GM21360 (cell line): ENCODE measurements around the gene JUN.

Experiments used
- ATAC-seq: cut with Tn5 transposase; IDR thresholded peaks from one replicate; pipeline ENCODE4 v1.9.1; 2021; ENCODE audit warnings: mild to moderate bottlenecking, moderate library complexity; ENCODE audit not compliant: unreplicated experiment

JUN gene

GRCh38 chr1:58783993-58784757 lies at the start of gene JUN:
Gene JUN, minus strand, starts transcription at chr1:58784047. Its CDS starts 977 bp downstream, at chr1:58783070.
- ATAC-seq: peak; percentile 79

DNA sequence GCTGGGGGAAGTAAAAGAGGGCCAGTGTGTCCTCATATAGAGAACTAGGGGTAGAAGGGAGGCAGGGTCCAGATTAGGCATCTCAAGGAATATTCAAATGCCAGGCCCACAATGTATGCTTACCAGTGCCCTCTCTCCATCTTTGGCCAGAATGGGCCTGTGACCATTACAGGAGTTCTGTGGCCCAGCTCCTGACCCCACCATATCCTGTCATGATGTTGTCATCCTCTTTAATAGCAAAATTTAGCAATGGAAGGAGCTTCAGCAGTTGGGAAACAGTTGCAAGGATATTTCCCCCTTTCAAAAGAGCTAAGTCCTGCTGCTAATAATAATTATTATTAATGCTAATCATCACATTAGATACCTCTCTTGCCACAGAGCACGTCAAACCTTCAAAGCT lies 49.3 kb upstream of the JUN start:
- no peak for ATAC-seq

GRCh38 chr1:58830291-58830690 lies 46.4 kb upstream of the JUN start:
- no peak for ATAC-seq

- ATAC-seq: no peak
Measured at GRCh38 chr1:58829866-58830265, 46.0 kb upstream of the JUN start.

DNA sequence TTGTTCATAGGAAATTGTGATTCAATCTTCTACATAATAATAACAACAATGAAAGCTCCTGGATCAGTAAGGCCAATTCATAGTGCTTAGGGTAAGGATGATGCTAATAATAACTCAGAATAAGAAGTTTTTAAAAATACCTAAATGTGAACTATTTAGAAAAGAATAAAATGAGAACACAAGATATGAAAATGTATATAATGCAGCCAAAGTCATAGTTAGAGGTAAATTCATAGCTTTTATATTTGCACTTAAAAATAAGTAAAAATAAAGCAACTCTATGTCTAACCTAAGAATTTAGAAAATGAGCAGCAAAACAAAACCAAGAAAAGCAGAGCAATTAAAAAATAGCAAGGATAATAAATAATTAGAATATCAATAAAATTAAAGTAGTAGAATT lies 43.5 kb upstream of the JUN start:
- ATAC-seq: no peak

DNA sequence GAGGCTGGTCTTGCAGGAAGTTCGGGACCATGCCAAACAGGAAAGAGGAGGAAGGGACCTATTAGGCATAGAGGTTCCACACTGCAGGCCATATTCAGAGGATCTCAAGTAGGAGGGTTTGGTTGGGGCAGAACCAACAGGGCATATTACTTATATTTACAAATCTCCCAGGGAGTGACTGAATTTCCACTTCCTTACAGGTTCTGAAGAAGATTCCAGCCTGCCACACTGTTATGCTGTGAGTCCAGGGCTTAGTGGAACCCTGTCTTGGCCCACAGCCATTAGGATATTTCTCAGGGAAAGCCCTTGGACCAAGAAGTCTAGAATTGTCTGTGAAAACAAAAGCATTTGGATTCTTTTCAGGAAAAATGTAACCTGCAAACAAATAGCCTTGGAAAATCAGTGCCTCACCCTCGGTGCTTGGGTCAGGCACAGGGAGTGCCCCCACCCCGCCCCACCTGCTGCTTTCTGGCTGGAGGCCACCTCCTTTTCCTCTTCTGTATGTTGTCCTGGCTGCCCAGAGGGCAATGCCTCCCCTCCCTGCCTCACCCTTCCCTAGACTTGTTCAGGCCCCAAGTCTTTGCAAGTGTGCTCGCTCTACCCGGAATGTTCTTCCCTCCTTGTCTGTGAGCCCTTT lies 41.0 kb upstream of the JUN start:
- no peak for ATAC-seq

GRCh38 chr1:58823481-58824010 lies 39.7 kb upstream of the JUN start:
- ATAC-seq: no peak

DNA sequence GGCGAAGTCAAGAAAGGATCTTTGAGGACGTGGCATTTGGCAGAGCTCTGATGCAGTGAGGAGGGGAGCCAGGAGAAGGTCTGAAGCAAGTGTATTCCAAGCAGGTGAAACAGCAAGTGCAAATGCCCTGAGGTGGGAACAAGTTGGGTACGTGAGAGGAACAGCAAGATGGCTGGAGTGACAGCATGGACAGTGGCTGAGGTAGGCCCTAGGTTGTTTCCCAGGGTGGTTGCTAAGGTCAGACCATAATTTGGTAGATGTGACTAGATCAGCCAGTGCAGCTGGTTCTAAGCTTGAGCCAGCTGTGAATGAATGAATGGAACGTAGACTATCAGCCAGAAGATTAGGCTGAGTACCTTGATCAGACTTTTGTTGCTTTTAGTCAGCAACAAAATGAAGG lies 37.5 kb upstream of the JUN start:
- ATAC-seq: no peak

- no peak for ATAC-seq
Measured at GRCh38 chr1:58818976-58819375, 35.1 kb upstream of the JUN start.

GRCh38 chr1:58818075-58818474 lies 34.2 kb upstream of the JUN start:
- no peak for ATAC-seq

DNA sequence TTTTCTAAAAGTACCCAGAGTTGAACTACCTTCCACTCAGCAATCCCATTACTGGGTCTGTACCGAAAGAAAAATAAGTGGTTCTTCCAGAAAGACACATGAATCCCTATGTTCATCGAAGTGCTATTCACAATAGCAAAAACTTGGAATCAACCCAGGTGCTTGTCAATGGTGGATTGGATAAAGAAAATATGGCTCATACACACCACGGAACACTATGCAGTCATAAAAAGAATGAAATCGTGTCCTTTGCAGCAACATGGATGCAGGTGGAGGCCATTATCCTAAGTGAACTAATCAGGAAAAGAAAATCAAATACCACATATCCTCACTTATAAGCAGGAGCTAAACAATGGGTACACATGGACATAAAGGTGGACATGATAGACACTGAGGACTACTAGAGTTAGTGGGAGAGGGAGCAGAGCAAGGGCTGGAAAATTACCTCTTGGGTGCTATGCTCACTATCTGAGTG lies 32.9 kb upstream of the JUN start:
- no peak for ATAC-seq

DNA sequence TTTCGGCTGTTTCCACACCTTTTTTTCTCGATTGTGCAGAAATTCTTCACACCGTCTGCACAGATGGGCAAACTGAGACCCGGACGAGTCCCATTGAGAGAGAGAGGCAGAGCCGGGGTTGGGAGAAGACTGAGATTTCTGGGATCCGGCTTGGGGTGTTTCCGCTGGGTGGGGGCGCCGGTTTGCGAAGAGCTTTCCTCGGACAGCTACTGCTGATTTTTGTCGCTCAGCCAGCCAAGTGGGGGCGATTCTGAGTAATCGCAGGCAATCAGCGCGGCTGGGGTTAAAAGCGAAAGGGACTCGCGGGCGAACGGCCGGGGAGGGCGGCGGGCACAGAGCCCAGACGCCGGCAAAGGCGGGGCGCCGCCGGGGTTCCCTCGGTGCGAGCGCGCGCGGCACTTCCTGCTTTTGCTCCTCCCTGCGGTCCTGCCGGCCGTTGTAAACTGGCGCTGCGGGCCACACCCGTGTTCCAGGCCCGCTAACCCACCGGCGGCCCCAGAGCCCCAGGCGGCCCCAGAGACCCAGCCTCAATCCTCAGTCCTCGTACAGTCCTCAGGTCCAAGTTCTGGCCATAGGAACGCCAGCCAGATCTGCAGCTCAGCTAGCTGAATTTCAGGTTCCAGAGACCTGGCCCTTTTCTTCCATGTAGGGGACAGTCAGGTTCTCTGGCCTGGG lies 32.4 kb upstream of the JUN start:
- ATAC-seq: peak; percentile 81

DNA sequence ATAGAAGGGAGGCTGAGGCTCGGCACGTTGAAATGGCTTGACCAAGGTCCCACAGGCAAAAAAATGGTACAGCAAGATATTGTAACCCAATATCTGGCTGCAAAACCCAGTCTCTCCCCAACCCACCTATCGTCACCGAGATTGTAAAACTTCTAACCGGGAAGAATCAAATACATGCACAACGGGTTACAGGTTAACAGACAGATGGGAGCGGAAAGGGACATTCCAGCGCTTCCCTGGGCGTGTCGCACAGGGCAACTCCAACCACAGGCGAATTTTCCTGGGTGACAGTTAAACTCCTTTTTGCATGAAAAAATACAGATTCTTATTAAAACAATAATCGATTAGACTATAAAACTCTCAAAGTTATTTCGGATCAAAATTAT lies 31.8 kb upstream of the JUN start:
- peak; percentile 5 for ATAC-seq

- ATAC-seq: peak; percentile 71
Measured at GRCh38 chr1:58815069-58815685, 31.3 kb upstream of the JUN start.

- ATAC-seq: no peak
Measured at GRCh38 chr1:58814251-58815068, 30.6 kb upstream of the JUN start.

GRCh38 chr1:58813801-58814200 lies 30.0 kb upstream of the JUN start:
- ATAC-seq: no peak

GRCh38 chr1:58813361-58813760 lies 29.5 kb upstream of the JUN start:
- ATAC-seq: no peak

DNA sequence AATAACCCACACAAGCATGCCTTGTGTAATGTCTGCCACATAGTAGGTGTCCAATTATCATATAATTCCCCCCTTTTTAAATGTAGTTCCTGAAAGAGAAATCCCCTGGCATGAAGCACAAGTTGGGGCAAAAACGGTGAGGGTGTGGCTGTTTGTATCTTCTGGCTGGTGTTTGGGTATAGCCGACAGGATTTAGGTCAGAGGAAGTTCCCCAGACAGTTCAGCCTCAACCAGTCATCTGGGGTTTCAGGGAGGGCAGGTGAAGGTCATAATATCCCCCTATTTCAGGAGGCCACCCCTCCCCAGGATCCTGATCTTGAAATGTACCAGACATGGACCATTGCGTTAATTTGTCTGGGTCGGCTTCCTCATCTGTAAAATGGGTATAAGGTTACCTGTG lies 29.1 kb upstream of the JUN start:
- no peak for ATAC-seq

- no peak for ATAC-seq
Measured at GRCh38 chr1:58812468-58812867, 28.6 kb upstream of the JUN start.

- no peak for ATAC-seq
Measured at GRCh38 chr1:58811303-58811702, 27.5 kb upstream of the JUN start.
